SK-N-DZ (cell line): Measurements from ENCODE around the gene TTLL4.
"Not testable (repeated sequence)": the region's sequence is repeated elsewhere in the genome, so short reads cannot be mapped to it uniquely, and the experiment has no call there.

Source experiments
- DNase-seq: peaks from one replicate; pipeline ENCODE4 v3.0.0-alpha.2; 2015; ENCODE audit warnings: low spot score

TTLL4 gene

DNA sequence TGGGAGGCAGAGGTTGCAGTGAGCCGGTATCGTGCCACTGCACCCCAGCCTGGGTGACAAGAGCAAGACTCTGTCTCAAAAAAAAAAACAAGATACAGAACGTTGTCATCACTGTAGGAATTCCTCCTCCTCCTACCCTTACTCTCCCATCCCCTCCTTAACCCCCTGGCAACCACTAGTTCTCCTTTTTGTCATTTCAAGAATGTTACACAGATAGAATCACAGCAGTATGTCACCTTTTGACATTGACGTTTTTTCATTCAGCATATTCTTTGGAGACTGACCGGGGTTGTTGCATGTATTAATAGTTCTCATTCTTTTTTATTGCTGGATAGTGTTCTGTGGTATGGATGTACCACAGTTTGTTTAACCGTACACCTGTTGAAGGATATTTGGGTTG lies 32.4 kb downstream of the TTLL4 start:
- DNase-seq: no peak

DNA sequence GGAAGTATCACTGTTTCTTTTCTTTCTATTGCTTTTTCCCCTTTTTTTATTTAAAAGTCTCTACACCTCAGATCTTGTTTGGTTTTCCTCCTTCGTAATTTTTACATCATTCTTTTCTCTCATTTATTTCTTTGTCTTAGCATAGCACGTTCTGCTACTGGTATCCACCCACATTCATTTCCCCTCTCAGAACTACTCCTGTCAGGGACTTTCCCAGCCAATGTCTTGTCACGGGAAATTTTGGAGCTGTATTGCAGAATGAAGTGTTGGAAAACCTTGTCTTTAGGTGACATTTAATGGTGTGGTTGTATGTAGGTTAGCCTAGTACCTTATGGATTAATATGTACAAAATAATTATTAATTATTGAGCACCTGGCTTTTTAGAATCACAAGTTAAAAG lies 34.0 kb downstream of the TTLL4 start:
- DNase-seq: no peak

GRCh38 chr2:218745160-218745558 lies 34.5 kb downstream of the TTLL4 start:
- no peak for DNase-seq

DNA sequence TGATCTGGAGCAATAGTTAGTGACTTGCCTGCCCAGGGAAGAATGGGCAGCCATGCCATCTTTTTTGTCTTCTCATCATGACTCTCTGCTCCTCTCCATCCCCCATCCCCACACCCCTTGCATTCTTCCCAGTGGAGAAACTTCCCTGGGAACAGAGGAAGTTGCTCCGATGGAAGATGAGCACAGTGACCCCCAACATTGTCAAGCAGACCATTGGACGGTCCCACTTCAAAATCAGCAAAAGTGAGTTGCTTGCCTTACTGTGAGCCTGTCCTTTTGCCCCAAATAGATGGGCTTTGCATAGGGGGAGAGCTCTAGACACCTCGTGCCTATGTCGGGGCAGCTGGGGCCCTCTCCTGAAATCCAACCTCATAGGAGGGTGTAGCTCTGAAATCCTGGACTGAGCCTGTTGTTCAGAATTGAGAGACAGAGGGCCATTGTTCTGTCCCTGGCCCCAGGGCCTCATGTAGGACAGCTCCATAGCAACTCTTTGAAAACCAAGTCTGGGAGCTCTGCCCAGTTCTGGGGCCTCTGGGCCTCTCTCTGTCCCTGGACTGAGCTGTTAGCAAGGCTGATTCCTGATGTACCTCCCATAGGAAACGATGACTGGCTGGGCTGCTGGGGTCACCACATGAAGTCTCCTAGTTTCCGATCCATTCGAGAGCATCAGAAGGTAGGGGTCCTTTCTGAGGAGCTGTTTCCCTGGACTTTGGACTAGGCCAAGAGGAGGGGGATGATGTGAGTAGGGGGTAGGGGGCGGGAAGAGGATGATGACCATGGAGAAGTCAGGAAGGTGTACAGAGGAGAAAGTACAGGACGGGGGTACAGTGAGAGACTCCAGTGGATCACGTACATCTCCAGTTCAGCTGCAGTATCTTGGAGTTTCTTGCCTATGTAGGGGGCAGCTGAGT lies 35.2 kb downstream of the TTLL4 start:
- no peak for DNase-seq

- no peak for DNase-seq
Measured at GRCh38 chr2:218746470-218746795, 35.8 kb downstream of the TTLL4 start.

- no peak for DNase-seq
Measured at GRCh38 chr2:218746960-218747359, 36.3 kb downstream of the TTLL4 start.

- DNase-seq: no peak
Measured at GRCh38 chr2:218748741-218749441, 38.3 kb downstream of the TTLL4 start.

- no peak for DNase-seq
Measured at GRCh38 chr2:218754201-218754600, 43.6 kb downstream of the TTLL4 start.

DNA sequence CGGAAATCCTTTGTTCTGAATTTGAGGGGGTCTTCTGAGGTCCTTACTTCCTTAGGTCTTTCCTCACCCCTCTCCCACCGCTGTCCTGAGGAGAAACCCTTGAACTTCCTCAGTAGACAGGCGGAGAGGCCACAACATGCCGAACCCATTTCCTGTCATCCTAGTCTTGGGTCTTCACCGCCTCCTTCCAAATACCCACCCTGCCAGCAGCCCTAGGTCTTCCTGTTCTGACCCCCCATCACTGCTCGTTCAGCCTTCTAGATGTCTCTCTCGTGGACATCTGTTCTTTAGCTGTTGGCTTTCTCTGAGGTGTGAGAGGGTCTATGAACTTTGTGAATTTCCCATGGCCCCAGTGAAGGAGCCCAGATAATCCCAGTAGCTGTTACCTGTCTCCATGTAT lies 44.1 kb downstream of the TTLL4 start:
- no peak for DNase-seq

DNA sequence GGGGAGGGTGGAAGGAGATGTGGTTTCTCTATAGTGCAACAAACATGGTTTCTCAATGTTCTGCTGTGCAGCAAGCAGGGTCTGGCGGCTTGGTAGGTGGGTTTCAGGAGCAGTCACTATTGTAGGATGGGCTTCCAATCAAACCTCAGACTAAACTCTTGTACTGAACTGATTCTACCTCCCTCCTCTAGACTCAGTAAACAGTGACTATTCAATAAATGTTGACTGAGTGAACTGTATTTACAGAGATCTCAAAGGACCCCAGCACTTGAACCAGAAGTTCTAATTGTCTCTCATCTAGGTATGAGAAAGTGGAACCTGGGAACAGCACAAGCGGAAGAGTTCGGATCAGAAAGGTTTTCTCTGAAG lies 44.5 kb downstream of the TTLL4 start:
- no peak for DNase-seq

DNA sequence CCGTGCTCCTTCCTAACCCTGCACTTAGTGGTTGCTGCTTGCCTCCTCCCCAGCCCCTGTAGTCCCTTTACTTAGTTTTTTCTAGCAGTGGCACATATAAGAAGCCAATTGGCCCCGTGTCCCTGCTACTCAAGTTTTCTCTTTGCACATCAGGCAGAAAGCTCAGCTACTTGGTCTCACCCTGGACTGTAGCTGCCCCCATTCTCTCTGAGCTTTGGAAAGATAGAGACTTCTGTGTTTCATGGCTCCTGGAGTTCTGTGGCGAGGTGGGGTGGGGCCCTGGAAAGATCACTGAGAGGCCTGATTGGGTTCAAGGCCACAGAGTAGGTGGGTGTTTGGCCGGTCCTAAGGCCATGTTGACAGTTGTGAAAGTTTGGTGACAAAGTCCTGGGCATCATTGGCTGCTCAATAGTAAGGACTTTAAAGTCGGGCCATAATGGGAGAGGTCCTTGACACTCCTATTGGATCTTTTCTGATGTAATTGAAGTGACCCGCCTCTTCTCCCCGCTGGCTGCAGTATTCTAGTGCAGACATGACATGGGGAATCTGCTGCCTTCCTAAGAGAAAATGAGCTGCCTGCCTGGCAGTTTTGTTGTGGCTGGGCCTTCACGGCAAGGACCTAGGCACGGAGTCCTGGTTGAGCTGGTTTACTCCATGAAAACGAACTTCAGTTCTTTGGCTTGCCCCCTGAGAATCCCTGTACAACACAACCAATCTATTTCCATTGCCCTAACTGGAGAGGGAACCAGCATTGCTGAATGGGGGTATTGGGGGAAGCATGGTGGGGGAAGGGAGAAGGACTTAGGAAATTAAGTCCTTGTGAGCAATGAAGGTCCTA lies 45.2 kb downstream of the TTLL4 start:
- DNase-seq: no peak

DNA sequence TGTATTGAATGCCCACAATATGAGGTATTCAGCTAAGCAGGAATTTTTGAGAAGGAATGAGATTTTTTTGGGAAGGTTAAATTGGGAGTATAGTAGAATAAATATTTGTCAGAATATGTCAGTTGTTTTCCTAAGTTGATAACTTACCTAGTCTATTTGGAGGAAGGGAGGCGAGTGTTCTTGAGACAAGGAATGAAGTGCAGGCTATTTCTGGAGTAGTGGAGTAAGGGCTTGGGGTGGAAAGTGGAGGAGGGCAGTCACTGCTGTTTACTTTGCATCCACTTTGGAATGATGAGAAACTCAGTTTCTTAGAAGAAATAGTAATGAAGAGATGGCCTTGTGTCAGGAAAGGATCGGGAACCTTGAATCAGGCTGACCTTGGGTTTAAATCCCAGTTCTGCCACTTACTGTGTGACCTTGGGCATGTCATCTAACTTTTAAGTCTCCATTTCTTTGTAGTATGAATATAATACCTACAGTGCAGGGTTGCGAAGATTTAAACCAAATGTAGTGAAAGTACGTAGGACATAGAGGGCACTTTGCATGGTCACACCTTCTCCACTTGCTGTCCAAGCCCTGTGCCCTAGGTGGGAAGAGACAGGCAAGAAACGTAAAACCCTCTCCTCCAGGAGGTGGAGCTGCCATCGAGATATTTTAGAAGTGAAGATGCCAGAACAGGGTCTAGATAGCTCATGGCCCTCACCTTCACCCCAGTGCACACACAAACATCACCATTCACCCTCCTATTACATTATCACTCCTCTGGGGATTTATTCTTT lies 46.2 kb downstream of the TTLL4 start:
- DNase-seq: no peak

DNA sequence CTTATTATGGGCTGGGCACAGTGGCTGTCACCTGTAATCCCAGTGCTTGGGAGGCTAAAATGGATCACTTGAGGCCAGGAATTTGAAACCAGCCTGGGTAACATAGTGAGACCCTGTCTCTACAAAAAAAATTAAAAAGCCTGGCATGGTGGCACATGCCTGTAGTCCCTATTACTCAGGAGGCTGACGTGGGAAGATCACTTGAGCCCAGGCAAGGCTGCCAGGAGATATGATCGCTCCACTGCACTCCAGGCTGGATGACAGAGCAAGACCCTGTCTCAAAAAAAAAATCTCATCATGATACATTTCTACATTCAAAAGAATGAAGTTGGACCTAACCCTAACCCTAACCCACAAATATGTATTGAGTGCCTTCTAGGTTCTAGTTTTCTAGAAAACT lies 51.2 kb downstream of the TTLL4 start:
- no peak for DNase-seq

DNA sequence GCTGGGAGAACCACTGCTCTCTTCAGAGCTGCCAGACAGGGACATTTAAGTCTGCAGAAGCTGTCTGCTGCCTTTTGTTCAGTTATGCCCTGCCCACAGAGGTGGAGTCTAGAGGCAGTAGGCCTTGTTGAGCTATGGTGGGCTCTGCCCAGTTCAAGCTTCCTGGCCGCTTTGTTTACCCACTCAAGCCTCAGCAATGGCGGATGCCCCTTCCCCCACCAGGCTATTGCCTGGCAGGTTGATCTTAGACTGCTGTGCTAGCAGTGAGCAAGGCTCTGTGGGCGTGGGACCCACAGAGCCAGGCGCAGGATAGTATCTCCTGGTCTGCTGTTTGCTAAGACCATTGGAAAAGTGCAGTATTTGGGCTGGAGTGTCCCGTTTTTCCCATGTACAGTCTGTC lies 62.1 kb downstream of the TTLL4 start:
- not testable (repeated sequence) for DNase-seq

GRCh38 chr2:218773881-218774280 lies 63.2 kb downstream of the TTLL4 start:
- DNase-seq: no peak

DNA sequence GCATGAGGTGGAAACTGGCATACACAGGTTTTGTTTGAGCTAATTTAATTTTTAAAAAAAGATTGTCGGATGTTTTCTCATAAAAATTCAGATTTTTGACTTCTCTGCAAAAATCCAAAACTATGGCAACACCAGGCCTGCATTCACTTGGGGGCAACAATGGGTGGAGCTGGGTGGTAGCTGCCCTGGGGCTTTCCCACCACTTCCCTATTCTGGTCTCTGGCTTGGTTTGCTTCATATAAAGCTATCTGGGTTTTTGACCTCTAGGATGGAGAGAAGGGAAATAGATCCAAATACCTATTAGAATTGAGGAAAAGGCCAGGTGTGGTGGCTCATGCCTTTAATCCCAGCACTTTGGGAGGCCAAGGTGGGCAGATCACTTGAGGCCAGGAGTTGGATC lies 65.9 kb downstream of the TTLL4 start:
- no peak for DNase-seq

- no peak for DNase-seq
Measured at GRCh38 chr2:218777276-218777990, 66.8 kb downstream of the TTLL4 start.

DNA sequence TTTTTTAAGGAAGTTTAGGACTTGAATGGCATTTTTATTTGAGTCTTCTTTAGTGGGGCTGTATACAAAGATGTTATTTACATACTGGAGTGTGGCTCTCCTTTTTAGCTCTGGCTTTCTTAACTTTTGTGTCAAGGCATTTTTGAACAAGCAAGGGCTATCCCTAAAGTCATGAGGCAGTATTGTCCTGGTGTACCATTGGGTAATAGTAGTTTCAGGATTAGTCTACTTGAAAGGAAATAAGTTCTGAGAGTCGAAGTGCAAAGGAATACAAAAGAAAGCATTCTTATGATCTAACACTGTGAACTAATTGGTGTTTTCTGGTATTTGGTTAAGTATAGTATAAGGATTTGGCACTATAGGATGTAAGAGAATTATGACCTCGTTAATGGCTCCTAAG lies 69.4 kb downstream of the TTLL4 start:
- DNase-seq: no peak

GRCh38 chr2:218780851-218781690 lies 70.4 kb downstream of the TTLL4 start:
- DNase-seq: no peak
